ENCODE data around the gene LPCAT1. TPM values are rescaled to one million over a fixed set of nuclear protein-coding genes. Genes with fewer than 3 reads are reported as not detected.

LPCAT1 gene, protein sequence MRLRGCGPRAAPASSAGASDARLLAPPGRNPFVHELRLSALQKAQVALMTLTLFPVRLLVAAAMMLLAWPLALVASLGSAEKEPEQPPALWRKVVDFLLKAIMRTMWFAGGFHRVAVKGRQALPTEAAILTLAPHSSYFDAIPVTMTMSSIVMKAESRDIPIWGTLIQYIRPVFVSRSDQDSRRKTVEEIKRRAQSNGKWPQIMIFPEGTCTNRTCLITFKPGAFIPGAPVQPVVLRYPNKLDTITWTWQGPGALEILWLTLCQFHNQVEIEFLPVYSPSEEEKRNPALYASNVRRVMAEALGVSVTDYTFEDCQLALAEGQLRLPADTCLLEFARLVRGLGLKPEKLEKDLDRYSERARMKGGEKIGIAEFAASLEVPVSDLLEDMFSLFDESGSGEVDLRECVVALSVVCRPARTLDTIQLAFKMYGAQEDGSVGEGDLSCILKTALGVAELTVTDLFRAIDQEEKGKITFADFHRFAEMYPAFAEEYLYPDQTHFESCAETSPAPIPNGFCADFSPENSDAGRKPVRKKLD
- 67.7 and 75.8 TPM in 2 replicates for total RNA-seq

DNA sequence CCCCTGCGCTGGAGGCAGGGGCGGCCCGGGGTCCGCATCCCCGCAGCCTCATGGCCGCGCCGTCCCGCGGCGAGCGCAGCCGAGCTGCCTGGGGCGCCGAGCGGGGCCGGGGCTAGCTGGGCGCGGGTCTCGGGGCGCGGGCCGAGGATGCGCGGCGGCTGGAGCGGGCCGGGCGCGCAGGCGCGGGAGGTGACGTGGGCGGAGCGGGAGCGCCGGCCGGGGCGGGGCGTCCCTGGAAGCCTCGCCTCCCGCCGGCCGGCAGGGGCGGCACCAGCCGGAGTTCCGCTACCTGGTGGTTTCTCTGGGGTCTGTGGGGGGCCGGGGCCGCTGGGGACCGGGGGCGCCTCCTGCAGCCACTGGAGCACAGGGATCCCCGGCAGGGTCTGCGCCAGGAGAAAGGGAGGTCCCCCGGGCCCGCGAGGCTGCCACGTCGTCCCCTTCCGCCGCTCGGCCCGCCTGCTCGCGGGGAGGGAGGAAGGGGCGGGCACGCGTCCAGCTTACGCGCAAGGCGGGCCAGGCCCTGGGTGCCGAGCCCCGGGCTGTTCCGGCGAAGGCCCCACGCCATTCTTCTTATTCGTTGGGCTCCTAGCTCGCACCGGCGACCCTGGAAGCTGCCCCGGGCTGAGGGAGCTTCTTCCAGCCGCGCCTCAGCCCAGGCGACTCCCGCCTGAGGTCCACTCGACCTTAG is at the start of gene LPCAT1:
Gene LPCAT1 (minus strand): TSS at position 168 of the 688 bp plus-strand sequence. CDS start 116 bp downstream, at position 52.

DNA sequence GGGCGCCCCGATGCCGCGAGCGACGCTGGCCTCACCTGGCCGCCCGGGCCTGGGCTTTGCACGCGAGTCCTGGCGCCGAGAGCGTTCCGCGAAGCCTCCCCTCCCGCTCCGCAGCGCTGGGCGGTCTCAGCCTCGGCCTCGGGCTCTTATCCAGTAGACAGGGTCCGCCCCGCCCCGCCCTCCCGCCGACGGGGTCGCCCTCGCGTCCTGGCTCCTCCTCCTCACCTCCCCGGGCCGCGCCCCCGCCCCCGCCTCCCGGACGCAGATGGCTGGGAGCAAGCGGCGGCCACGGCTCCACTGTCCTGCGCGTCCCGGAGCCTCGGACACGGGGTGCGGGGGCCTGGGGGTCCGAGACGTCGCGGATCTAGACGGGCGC is 78.5 kb downstream of the LPCAT1 start, which contains the start of gene SLC6A3:
Gene SLC6A3 (minus strand): TSS at position 128 of the 376 bp plus-strand sequence. CDS start 2,243 bp downstream, outside the sequence.

Other genes with a start within 250 kb of the LPCAT1 start
- under 0.01 TPM in 1 of 2 replicates, not detected in the other for gene TERT, start 228.9 kb downstream of the LPCAT1 start, total RNA-seq
- gene CLPTM1L, start 178.9 kb downstream of the LPCAT1 start, total RNA-seq, result 209 and 261 TPM in 2 replicates
- not detected in 2 replicates for gene SLC6A3, start 78.5 kb downstream of the LPCAT1 start, total RNA-seq